Thoracic aorta (tissue), 2 donors: Measurements from ENCODE around the gene REST. TPM values are rescaled to one million over a fixed set of nuclear protein-coding genes. Genes with fewer than 3 reads are reported as not detected.

ENCODE experiments used
- ATAC-seq: fragments of 150-250 bp; one replicate; pipeline ENCODE4 v1.8.0; 2017; ENCODE audit warnings: low read depth; ENCODE audit not compliant: insufficient number of reproducible peaks, low FRiP score
- DNase-seq: peaks from one replicate; pipeline ENCODE4 v3.0.0-alpha.2; 2020; ENCODE audit warnings: low spot score
- H3K27ac ChIP-seq, 2 donors: fragments of 200-600 bp; sonication (generic); 1 replicate in 1 of 2; 2 replicates in 1 of 2; pipeline ENCODE4 v1.5.1; 2016; ENCODE audit warnings: mild to moderate bottlenecking in 2 of 2, moderate library complexity in 2 of 2
- H3K27me3 ChIP-seq: fragments of 200-600 bp; sonication (generic); replicated peaks from 2 replicates; pipeline ENCODE4 v1.6.0; 2016; ENCODE audit warnings: mild to moderate bottlenecking; ENCODE audit not compliant: insufficient read depth
- H3K36me3 ChIP-seq: fragments of 200-600 bp; sonication (generic); one replicate; pipeline ENCODE4 v1.5.1; 2016
- H3K4me1 ChIP-seq, 2 donors: fragments of 200-600 bp; sonication (generic); 1 replicate in 1 of 2; 2 replicates in 1 of 2; pipeline versions ENCODE4 v1.5.1 to v1.6.0; 2016; ENCODE audit warnings: low read depth in 2 of 2, mild to moderate bottlenecking in 1 of 2; ENCODE audit not compliant: control insufficient read depth in 1 of 2
- H3K4me3 ChIP-seq: fragments of 200-600 bp; sonication (generic); 2 replicates; pipeline ENCODE4 v1.5.1; 2016; ENCODE audit warnings: mild to moderate bottlenecking
- H3K9me3 ChIP-seq: fragments of 200-600 bp; sonication (generic); 2 replicates; pipeline ENCODE4 v1.5.1; 2016
- CTCF ChIP-seq: fragments of 200-600 bp; sonication (generic); IDR thresholded peaks from one replicate; pipeline ENCODE4 v1.5.1; 2019; ENCODE audit warnings: antibody characterized with exemption
- total RNA-seq, 2 donors: library from RNA; depleted of rRNA; stranded (reverse); fragments of >200 nt; gene quantifications; one replicate each; pipeline versions ENCODE4 v1.1.0 to v1.2.3, GENCODE V29; 2016

REST gene
- total RNA-seq, 2 donors from 2014 or later: 32.5 to 38.6 TPM

- DNase-seq (no peak), ATAC-seq (no peak)
- Histone ChIP-seq H3K9me3 (no peaks in the 10 kb centered on the region), H3K4me1 (no peaks in the 10 kb centered on the region), H3K4me3 (no peak overlapping the region), H3K27ac (no peak overlapping the region), H3K27me3 (no peaks in the 10 kb centered on the region), H3K36me3 (no peaks in the 10 kb centered on the region)
- TF ChIP-seq CTCF: no peak
Measured at GRCh38 chr4:56863441-56864139, 44.1 kb upstream of the REST start.

GRCh38 chr4:56870946-56871345, 36.8 kb upstream of the REST start:
- H3K9me3 ChIP-seq: no peaks in the 10 kb centered on the region
- no peak for TF ChIP-seq CTCF
- H3K27me3 ChIP-seq: no peaks in the 10 kb centered on the region
- DNase-seq: no peak
- H3K27ac ChIP-seq: no peak overlapping the region
- H3K36me3 ChIP-seq: no peaks in the 10 kb centered on the region
- no peaks in the 10 kb centered on the region for H3K4me1 ChIP-seq
- no peak for ATAC-seq
- no peak overlapping the region for H3K4me3 ChIP-seq

- Histone ChIP-seq H3K9me3 (no peaks in the 10 kb centered on the region), H3K4me3 (no peak overlapping the region), H3K27ac (no peak overlapping the region), H3K27me3 (no peaks in the 10 kb centered on the region), H3K36me3 (no peaks in the 10 kb centered on the region), H3K4me1 (no peaks in the 10 kb centered on the region)
- DNase-seq (no peak), ATAC-seq (no peak)
- no peak for TF ChIP-seq CTCF
Measured at GRCh38 chr4:56871371-56871866, 36.3 kb upstream of the REST start.

GRCh38 chr4:56874166-56874565, 33.5 kb upstream of the REST start:
- Histone ChIP-seq H3K9me3 (no peaks in the 10 kb centered on the region), H3K4me1 (no peaks in the 10 kb centered on the region), H3K36me3 (no peaks in the 10 kb centered on the region), H3K27me3 (no peaks in the 10 kb centered on the region), H3K4me3 (no peak overlapping the region), H3K27ac (no peak overlapping the region)
- no peak for TF ChIP-seq CTCF
- DNase-seq (no peak), ATAC-seq (no peak)

- ATAC-seq (no peak), DNase-seq (no peak)
- H3K4me3 ChIP-seq: no peak overlapping the region
- H3K27me3 ChIP-seq: no peaks in the 10 kb centered on the region
- H3K4me1 ChIP-seq: no peaks in the 10 kb centered on the region
- TF ChIP-seq CTCF: no peak
- no peaks in the 10 kb centered on the region for H3K9me3 ChIP-seq
- H3K27ac ChIP-seq: no peak overlapping the region
- H3K36me3 ChIP-seq: no peaks in the 10 kb centered on the region
Measured at GRCh38 chr4:56874923-56875322, 32.8 kb upstream of the REST start.
